Cardiac muscle cell (in vitro differentiated cells and primary cell): ENCODE data around the gene ANKHD1. TPM values are rescaled to one million over a fixed set of nuclear protein-coding genes. Genes with fewer than 3 reads are reported as not detected.
A peak's percentile ranks its signal among the peaks of the same experiment; 100 is the strongest.
"Not testable (repeated sequence)": the region's sequence is repeated elsewhere in the genome, so short reads cannot be mapped to it uniquely, and the experiment has no call there.

Experiments used
- DNase-seq, 2 donors: peaks; one replicate each; pipeline versions ENCODE4 v3.0.0 to v3.0.0-alpha.2; 2010 to 2017; ENCODE audit warnings: low read depth in 1 of 2, low spot score in 1 of 2
- H3K27ac ChIP-seq: fragments of 200-600 bp; sonication (generic); 2 replicates; pipeline ENCODE4 v1.5.1; 2016
- H3K27me3 ChIP-seq: fragments of 200-600 bp; sonication (generic); 2 replicates; pipeline ENCODE4 v1.6.0; 2016; ENCODE audit warnings: control low read depth
- H3K36me3 ChIP-seq: fragments of 200-600 bp; sonication (generic); 2 replicates; pipeline ENCODE4 v1.5.1; 2016; ENCODE audit warnings: control low read depth
- H3K4me1 ChIP-seq: fragments of 200-600 bp; sonication (generic); 2 replicates; pipeline ENCODE4 v1.8.1; 2017; ENCODE audit warnings: low read depth, mild to moderate bottlenecking, mixed run types
- H3K4me3 ChIP-seq: fragments of 200-600 bp; sonication (generic); 2 replicates; pipeline ENCODE4 v1.5.1; 2016; ENCODE audit warnings: mild to moderate bottlenecking
- H3K9me3 ChIP-seq: fragments of 200-600 bp; sonication (generic); 2 replicates; pipeline ENCODE4 v1.5.1; 2017; ENCODE audit warnings: low read depth, mild to moderate bottlenecking, control low read depth
- polyA plus RNA-seq: library from polyadenylated mRNA; unstranded; fragments of >200 nt; fragmentation: Nextera tagmentation; extraction: Ambion mirVana; gene quantifications from 2 replicates; pipeline ENCODE4 v1.2.1, GENCODE V29; 2016
- total RNA-seq: library from RNA; depleted of rRNA; stranded (reverse); fragments of >200 nt; gene quantifications from 2 replicates; pipeline ENCODE4 v1.2.3, GENCODE V29; 2016
- TF ChIP-seq, protein P1 (sequence below): IDR thresholded peaks from 2 replicates; pipeline ENCODE4 v1.5.1; 2012; ENCODE audit warnings: low read depth, mild to moderate bottlenecking, low read length

The ANKHD1 gene
- total and polyA plus RNA-seq, 2 experiments from 2014 or later, result 42.4 to 46.5 TPM

DNA sequence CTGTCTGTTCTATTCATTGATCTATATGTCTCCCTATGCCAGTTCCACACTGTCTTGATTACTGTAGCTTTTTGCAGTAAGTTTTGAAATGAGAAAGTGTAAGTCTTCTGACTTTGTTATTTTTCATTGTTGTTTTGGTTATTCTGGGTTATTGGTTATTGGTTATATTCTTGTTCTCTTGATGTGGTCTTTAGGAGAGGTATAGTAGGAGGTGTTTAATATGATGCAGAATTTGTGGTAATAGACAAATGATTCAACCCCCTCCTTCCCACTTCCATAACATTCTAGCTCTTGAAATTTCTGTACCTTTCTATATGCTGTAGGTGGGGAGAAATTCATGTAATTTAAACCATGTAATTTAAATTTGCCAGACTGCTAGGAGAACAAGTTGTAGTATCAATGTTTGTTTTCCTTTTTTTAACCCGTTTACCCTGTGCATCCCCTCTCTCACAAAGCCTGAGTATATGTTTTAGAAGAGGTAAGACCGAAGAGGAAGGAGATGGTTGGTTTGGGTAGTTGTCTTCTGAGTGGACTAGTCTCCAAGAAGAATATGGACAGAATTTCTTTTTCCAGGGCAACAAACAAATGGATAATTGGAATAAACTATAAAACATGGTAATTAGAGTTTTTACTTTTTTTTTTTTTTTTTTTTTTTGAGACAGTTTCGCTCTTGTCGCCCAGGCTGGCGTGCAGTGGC lies 19.2 kb downstream of the ANKHD1 start:
- Histone ChIP-seq H3K4me3 (no peak overlapping the region), H3K4me1 (no peaks in the 10 kb centered on the region), H3K27me3 (no peaks in the 10 kb centered on the region), H3K9me3 (no peaks in the 10 kb centered on the region), H3K27ac (no peak overlapping the region), H3K36me3 (no peaks in the 10 kb centered on the region)
- no peak for DNase-seq
- TF ChIP-seq, protein P1, sequence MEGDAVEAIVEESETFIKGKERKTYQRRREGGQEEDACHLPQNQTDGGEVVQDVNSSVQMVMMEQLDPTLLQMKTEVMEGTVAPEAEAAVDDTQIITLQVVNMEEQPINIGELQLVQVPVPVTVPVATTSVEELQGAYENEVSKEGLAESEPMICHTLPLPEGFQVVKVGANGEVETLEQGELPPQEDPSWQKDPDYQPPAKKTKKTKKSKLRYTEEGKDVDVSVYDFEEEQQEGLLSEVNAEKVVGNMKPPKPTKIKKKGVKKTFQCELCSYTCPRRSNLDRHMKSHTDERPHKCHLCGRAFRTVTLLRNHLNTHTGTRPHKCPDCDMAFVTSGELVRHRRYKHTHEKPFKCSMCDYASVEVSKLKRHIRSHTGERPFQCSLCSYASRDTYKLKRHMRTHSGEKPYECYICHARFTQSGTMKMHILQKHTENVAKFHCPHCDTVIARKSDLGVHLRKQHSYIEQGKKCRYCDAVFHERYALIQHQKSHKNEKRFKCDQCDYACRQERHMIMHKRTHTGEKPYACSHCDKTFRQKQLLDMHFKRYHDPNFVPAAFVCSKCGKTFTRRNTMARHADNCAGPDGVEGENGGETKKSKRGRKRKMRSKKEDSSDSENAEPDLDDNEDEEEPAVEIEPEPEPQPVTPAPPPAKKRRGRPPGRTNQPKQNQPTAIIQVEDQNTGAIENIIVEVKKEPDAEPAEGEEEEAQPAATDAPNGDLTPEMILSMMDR, result no peak

DNA sequence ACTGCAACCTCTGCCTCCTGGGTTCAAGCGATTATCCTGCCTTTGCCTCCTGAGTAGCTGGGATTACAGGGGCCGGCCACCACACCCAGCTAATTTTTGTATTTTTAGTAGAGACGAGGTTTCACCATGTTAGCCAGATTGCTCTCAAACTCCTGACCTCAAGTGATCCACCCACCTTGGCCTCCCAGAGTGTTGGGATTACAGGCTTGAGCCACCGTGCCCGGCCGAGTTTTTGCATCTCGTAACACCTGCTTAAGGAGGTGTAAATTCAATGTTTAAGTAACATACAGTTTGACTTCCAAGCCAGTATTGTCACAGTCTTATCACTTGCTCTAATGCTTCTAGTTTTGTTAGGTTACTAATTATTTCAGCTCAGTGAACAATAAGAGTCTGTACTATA lies 19.7 kb downstream of the ANKHD1 start:
- H3K27me3 ChIP-seq, DNase-seq, H3K4me1 ChIP-seq, H3K36me3 ChIP-seq, H3K4me3 ChIP-seq, H3K9me3 ChIP-seq, H3K27ac ChIP-seq: not testable (repeated sequence)

DNA sequence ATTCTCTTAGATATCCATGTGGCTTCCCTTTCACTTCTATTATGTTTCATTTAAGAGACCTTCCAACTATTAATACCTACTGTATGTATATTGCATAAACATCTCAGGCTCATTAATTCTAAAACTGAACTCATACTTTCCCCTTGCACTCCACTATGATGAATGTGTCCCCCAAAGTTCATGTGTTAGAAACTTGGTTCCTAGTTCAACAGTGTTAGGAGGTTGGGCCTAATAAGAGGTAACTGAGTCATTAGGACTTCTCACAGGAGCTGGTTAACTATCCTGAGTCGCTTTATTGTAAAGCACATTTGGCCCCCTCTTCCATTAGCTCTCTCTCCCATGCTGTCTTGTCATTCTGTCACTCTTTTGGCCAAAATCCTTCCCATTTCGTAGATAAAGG lies 22.0 kb downstream of the ANKHD1 start:
- Histone ChIP-seq H3K4me1 (no peaks in the 10 kb centered on the region), H3K27me3 (no peaks in the 10 kb centered on the region), H3K9me3 (no peaks in the 10 kb centered on the region), H3K4me3 (no peak overlapping the region), H3K36me3 (no peaks in the 10 kb centered on the region), H3K27ac (no peak overlapping the region)
- TF ChIP-seq, protein P1, result no peak
- DNase-seq, result no peak

DNA sequence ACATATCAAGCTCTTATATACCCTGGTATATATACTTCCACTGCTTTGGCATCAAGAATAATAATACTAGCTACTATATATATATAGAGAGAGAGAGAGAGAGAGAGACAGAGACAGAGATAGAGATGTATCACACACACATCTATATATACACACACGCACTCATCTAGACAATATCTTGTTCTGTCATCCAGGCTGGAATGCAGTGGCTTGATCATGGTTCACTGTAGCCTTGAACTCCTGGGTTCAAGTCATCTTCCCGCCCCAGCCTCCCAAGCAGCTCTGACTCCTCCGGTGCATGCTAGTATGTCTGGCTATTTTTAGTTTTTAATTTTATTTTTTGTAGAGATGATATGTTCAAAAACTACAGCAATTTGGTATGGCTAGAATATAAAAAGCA lies 22.5 kb downstream of the ANKHD1 start:
- Histone ChIP-seq H3K4me3 (no peak overlapping the region), H3K36me3 (no peaks in the 10 kb centered on the region), H3K9me3 (no peaks in the 10 kb centered on the region), H3K27ac (no peak overlapping the region), H3K4me1 (no peaks in the 10 kb centered on the region), H3K27me3 (no peaks in the 10 kb centered on the region)
- DNase-seq, result no peak
- TF ChIP-seq, protein P1, result no peak

DNA sequence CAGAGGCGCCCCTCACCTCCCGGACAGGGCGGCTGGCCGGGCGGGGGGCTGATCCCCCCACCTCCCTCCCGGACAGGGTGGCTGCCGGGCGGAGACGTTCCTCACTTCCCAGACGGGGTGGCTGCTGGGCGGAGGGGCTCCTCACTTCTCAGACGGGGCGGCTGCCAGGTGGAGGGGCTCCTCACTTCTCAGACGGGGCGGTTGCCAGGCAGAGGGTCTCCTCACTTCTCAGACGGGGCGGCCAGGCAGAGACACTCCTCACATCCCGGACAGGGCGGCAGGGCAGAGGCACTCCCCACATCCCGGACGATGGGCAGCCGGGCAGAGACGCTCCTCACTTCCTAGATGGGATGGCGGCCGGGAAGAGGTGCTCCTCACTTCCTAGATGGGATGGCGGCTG lies 26.1 kb downstream of the ANKHD1 start:
- H3K4me1 ChIP-seq, DNase-seq, H3K9me3 ChIP-seq: not testable (repeated sequence)

DNA sequence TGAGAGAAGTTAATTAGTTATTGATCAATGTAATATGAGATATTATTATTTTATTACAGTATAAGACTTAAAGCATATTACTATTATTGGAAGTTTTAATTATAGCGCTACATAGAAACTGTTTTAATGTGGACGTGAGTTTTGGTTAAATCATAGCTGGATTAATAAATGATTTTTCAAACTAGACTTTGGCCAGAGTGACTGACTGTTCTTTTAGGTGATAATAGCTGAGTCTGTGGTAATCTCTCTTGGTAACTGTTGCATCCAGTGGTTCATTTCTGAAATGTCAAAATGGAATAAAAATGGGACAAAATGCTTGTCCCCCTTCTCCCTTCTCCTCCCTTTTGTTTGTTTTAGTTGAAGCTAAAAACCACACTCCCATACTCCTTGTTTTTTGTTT lies 28.1 kb downstream of the ANKHD1 start:
- Histone ChIP-seq H3K27ac (peak overlapping the region; percentile 22), H3K9me3 (no peaks in the 10 kb centered on the region), H3K36me3 (no peaks in the 10 kb centered on the region), H3K4me3 (no peak overlapping the region), H3K4me1 (no peaks in the 10 kb centered on the region), H3K27me3 (no peaks in the 10 kb centered on the region)
- no peak for DNase-seq
- TF ChIP-seq, protein P1, result no peak

More for the DNA sequence above, 26.1 kb downstream of the ANKHD1 start:
- not testable (repeated sequence) for H3K36me3 ChIP-seq, H3K27me3 ChIP-seq, H3K27ac ChIP-seq, H3K4me3 ChIP-seq
